Measurements from ENCODE around the gene CDC25C.

Gene CDC25C

GRCh38 chr5:138282920-138283742 is 48.5 kb downstream of the CDC25C start:
- in situ Hi-C loops (cut with HindIII; ENCODE audit: low sequenced_read_pairs): no loop called here

GRCh38 chr5:138280915-138281314 is 50.7 kb downstream of the CDC25C start:
- in situ Hi-C loops (cut with HindIII; ENCODE audit: low sequenced_read_pairs): no loop called here

GRCh38 chr5:138276402-138277054 is 55.1 kb downstream of the CDC25C start:
- in situ Hi-C loops (cut with HindIII; ENCODE audit: low sequenced_read_pairs): no loop called here

- in situ Hi-C loops (cut with HindIII; ENCODE audit: low sequenced_read_pairs): no loop called here
Observed at GRCh38 chr5:138275895-138276294, 55.7 kb downstream of the CDC25C start.

GRCh38 chr5:138275379-138275782 is 56.2 kb downstream of the CDC25C start:
- in situ Hi-C loops (cut with HindIII; ENCODE audit: low sequenced_read_pairs): no loop called here

- in situ Hi-C loops (cut with HindIII; ENCODE audit: low sequenced_read_pairs): no loop called here
Observed at GRCh38 chr5:138274189-138274853, 57.3 kb downstream of the CDC25C start, which contains the start of gene GFRA3. Gene GFRA3, minus strand, starts transcription at chr5:138274621. Its CDS starts 197 bp downstream, at chr5:138274424.

- in situ Hi-C loops (cut with HindIII; ENCODE audit: low sequenced_read_pairs): no loop called here
Observed at GRCh38 chr5:138273834-138274188, 57.8 kb downstream of the CDC25C start.

GRCh38 chr5:138272681-138273080 is 58.9 kb downstream of the CDC25C start:
- in situ Hi-C loops (cut with HindIII; ENCODE audit: low sequenced_read_pairs): no loop called here

- in situ Hi-C loops (cut with HindIII; ENCODE audit: low sequenced_read_pairs): no loop called here
Observed at GRCh38 chr5:138271281-138271680, 60.3 kb downstream of the CDC25C start.

- in situ Hi-C loops (cut with HindIII; ENCODE audit: low sequenced_read_pairs): no loop called here
Observed at GRCh38 chr5:138264183-138264582, 67.4 kb downstream of the CDC25C start.

- in situ Hi-C loops (cut with HindIII; ENCODE audit: low sequenced_read_pairs): no loop called here
Observed at GRCh38 chr5:138263581-138263980, 68.0 kb downstream of the CDC25C start.

- in situ Hi-C loops (cut with HindIII; ENCODE audit: low sequenced_read_pairs): no loop called here
Observed at GRCh38 chr5:138258704-138259292, 72.8 kb downstream of the CDC25C start.

GRCh38 chr5:138257583-138257982 is 74.0 kb downstream of the CDC25C start:
- in situ Hi-C loops (cut with HindIII; ENCODE audit: low sequenced_read_pairs): no loop called here

- in situ Hi-C loops (cut with HindIII; ENCODE audit: low sequenced_read_pairs): no loop called here
Observed at GRCh38 chr5:138252944-138253343, 78.7 kb downstream of the CDC25C start.

GRCh38 chr5:138247800-138248199 is 83.8 kb downstream of the CDC25C start:
- in situ Hi-C loops (cut with HindIII; ENCODE audit: low sequenced_read_pairs): loop anchor here (5.0 kb wide), 1 partner anchor 100 kb away; no protein-coding TSS in a partner anchor

- in situ Hi-C loops (cut with HindIII; ENCODE audit: low sequenced_read_pairs): loop anchor here (5.0 kb wide), 1 partner anchor 100 kb away; no protein-coding TSS in a partner anchor
Observed at GRCh38 chr5:138246822-138247221, 84.8 kb downstream of the CDC25C start.

GRCh38 chr5:138246334-138246733 is 85.3 kb downstream of the CDC25C start:
- in situ Hi-C loops (cut with HindIII; ENCODE audit: low sequenced_read_pairs): loop anchor here (5.0 kb wide), 1 partner anchor 99 kb away; no protein-coding TSS in a partner anchor

- in situ Hi-C loops (cut with HindIII; ENCODE audit: low sequenced_read_pairs): loop anchor here (5.0 kb wide), 1 partner anchor 98 kb away; no protein-coding TSS in a partner anchor
Observed at GRCh38 chr5:138245717-138246116, 85.9 kb downstream of the CDC25C start.

GRCh38 chr5:138243794-138244193 is 87.8 kb downstream of the CDC25C start:
- in situ Hi-C loops (cut with HindIII; ENCODE audit: low sequenced_read_pairs): no loop called here

- in situ Hi-C loops (cut with HindIII; ENCODE audit: low sequenced_read_pairs): no loop called here
Observed at GRCh38 chr5:138241688-138242571, 89.7 kb downstream of the CDC25C start.
